ENCODE data around the gene IL19. TPM values are rescaled to one million over a fixed set of nuclear protein-coding genes. Genes with fewer than 3 reads are reported as not detected.

IL19 gene
- total RNA-seq, 1 experiment from 2014 or later, result not detected

GRCh38 chr1:206757524-206758266, 12.9 kb upstream of the IL19 start (continued):
- TF ChIP-seq, protein P1, sequence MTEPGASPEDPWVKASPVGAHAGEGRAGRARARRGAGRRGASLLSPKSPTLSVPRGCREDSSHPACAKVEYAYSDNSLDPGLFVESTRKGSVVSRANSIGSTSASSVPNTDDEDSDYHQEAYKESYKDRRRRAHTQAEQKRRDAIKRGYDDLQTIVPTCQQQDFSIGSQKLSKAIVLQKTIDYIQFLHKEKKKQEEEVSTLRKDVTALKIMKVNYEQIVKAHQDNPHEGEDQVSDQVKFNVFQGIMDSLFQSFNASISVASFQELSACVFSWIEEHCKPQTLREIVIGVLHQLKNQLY (CRISPR knock-in tag; IDR thresholded peaks at IDR 0.05), result no peak
- TF ChIP-seq ATF1 (CRISPR knock-in tag; IDR thresholded peaks at IDR 0.05), result no peak
- TF ChIP-seq, protein P2, sequence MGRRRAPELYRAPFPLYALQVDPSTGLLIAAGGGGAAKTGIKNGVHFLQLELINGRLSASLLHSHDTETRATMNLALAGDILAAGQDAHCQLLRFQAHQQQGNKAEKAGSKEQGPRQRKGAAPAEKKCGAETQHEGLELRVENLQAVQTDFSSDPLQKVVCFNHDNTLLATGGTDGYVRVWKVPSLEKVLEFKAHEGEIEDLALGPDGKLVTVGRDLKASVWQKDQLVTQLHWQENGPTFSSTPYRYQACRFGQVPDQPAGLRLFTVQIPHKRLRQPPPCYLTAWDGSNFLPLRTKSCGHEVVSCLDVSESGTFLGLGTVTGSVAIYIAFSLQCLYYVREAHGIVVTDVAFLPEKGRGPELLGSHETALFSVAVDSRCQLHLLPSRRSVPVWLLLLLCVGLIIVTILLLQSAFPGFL (CRISPR knock-in tag; IDR thresholded peaks at IDR 0.05; ENCODE audit: borderline replicate concordance), result no peak
- no peak for TF ChIP-seq CREB1 (CRISPR knock-in tag; IDR thresholded peaks at IDR 0.05)
- TF ChIP-seq NFATC4 (CRISPR knock-in tag; IDR thresholded peaks at IDR 0.05), result no peak
- no peak for TF ChIP-seq NR3C1 (CRISPR knock-in tag; conservative IDR thresholded peaks at IDR 0.05; ENCODE audit: low read depth)
- no peak for TF ChIP-seq ZNF396 (CRISPR knock-in tag; IDR thresholded peaks at IDR 0.05; ENCODE audit: borderline replicate concordance)

DNA sequence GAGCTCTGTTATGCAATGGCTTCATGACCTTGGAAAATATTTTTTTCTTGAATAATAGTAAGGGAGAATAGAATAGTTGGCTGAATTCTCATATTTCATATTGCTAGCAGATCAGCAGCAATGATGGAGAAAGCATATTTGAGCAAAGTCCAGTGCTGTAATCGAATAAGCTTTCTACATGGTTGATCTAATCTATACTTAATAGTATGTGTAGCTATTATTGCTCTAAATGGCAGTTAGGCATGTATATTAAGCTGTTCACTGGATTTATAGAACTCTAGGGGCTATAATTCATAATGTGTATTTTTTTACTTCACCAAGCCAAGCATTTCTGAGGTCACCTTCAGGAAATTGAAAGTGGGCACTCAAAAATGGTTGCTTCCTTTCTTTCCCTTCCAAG, 10.0 kb upstream of the IL19 start:
- ChIA-PET POLR2A (no interaction called here), CTCF (interaction anchor here (2.3 kb wide), 1 partner anchor 10 kb away, joined by 16 read pairs; the partner anchor contains the start of genes IL10 and IL19)
- Mint-ChIP-seq H3K4me1 (no peaks in the 10 kb centered on the region), H3K4me3 (no peak overlapping the region), H3K27me3 (ENCODE audit: low read depth) (no peaks in the 10 kb centered on the region), H3K27ac (no peak overlapping the region), H3K9me3 (no peaks in the 10 kb centered on the region), H3K36me3 (no peaks in the 10 kb centered on the region)
- ATAC-seq, result no peak
- DNase-seq (ENCODE audit: low spot score), result no peak
- no peak for TF ChIP-seq ZNF219 (CRISPR knock-in tag; IDR thresholded peaks at IDR 0.05; ENCODE audit: borderline replicate concordance)
- no peak for TF ChIP-seq ZNF396 (CRISPR knock-in tag; IDR thresholded peaks at IDR 0.05; ENCODE audit: borderline replicate concordance)
- no peak for TF ChIP-seq ZBTB43 (CRISPR knock-in tag; IDR thresholded peaks at IDR 0.05)
- TF ChIP-seq, protein P3, sequence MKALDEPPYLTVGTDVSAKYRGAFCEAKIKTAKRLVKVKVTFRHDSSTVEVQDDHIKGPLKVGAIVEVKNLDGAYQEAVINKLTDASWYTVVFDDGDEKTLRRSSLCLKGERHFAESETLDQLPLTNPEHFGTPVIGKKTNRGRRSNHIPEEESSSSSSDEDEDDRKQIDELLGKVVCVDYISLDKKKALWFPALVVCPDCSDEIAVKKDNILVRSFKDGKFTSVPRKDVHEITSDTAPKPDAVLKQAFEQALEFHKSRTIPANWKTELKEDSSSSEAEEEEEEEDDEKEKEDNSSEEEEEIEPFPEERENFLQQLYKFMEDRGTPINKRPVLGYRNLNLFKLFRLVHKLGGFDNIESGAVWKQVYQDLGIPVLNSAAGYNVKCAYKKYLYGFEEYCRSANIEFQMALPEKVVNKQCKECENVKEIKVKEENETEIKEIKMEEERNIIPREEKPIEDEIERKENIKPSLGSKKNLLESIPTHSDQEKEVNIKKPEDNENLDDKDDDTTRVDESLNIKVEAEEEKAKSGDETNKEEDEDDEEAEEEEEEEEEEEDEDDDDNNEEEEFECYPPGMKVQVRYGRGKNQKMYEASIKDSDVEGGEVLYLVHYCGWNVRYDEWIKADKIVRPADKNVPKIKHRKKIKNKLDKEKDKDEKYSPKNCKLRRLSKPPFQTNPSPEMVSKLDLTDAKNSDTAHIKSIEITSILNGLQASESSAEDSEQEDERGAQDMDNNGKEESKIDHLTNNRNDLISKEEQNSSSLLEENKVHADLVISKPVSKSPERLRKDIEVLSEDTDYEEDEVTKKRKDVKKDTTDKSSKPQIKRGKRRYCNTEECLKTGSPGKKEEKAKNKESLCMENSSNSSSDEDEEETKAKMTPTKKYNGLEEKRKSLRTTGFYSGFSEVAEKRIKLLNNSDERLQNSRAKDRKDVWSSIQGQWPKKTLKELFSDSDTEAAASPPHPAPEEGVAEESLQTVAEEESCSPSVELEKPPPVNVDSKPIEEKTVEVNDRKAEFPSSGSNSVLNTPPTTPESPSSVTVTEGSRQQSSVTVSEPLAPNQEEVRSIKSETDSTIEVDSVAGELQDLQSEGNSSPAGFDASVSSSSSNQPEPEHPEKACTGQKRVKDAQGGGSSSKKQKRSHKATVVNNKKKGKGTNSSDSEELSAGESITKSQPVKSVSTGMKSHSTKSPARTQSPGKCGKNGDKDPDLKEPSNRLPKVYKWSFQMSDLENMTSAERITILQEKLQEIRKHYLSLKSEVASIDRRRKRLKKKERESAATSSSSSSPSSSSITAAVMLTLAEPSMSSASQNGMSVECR (CRISPR knock-in tag; IDR thresholded peaks at IDR 0.05; ENCODE audit: borderline replicate concordance), result no peak
- no peak for TF ChIP-seq ETV6 (CRISPR knock-in tag; IDR thresholded peaks at IDR 0.05)
- TF ChIP-seq NR3C1 (CRISPR knock-in tag; conservative IDR thresholded peaks at IDR 0.05; ENCODE audit: low read depth), result no peak
- TF ChIP-seq, protein P1 (CRISPR knock-in tag; IDR thresholded peaks at IDR 0.05), result no peak
- no peak for TF ChIP-seq MYBL2 (CRISPR knock-in tag; IDR thresholded peaks at IDR 0.05)
- no peak for TF ChIP-seq MXD4 (CRISPR knock-in tag; IDR thresholded peaks at IDR 0.05; ENCODE audit: borderline replicate concordance)
- no peak for TF ChIP-seq EMX1 (CRISPR knock-in tag; IDR thresholded peaks at IDR 0.05)
- TF ChIP-seq ZSCAN18 (CRISPR knock-in tag; IDR thresholded peaks at IDR 0.05), result no peak
- TF ChIP-seq PRRX2 (CRISPR knock-in tag; IDR thresholded peaks at IDR 0.05), result no peak
- TF ChIP-seq FOXP4 (CRISPR knock-in tag; IDR thresholded peaks at IDR 0.05), result no peak
- no peak for TF ChIP-seq GTF2I (CRISPR knock-in tag; conservative IDR thresholded peaks at IDR 0.05)
- TF ChIP-seq, protein P4, sequence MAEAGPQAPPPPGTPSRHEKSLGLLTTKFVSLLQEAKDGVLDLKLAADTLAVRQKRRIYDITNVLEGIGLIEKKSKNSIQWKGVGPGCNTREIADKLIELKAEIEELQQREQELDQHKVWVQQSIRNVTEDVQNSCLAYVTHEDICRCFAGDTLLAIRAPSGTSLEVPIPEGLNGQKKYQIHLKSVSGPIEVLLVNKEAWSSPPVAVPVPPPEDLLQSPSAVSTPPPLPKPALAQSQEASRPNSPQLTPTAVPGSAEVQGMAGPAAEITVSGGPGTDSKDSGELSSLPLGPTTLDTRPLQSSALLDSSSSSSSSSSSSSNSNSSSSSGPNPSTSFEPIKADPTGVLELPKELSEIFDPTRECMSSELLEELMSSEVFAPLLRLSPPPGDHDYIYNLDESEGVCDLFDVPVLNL (CRISPR knock-in tag; IDR thresholded peaks at IDR 0.05; ENCODE audit: borderline replicate concordance, low read depth), result no peak

Measured in WTC11 (cell line).